ENCODE results near the gene NHP2. TPM values are rescaled to one million over a fixed set of nuclear protein-coding genes. Genes with fewer than 3 reads are reported as not detected.

NHP2 gene
- total RNA-seq, 4 donors from 2014 or later, result 288 to 408 (median 358) TPM

- H3K36me3 ChIP-seq, result peaks cover 55 to 100% (median 73%) of the 10 kb centered on the region in 3 donors
- no peaks in the 10 kb centered on the region for H3K27me3 ChIP-seq
- H3K27ac ChIP-seq, result peak overlapping the region; percentile 73 to 90 (median 82)
- H3K4me3 ChIP-seq, result no peak overlapping the region
- intact Hi-C loops (cut with DNase I), result no loop called here
- TF ChIP-seq POLR2A (IDR thresholded peaks at IDR 0.05) (no peak), CTCF (IDR thresholded peaks at IDR 0.05) (peak; percentile 66 to 85 (median 78))
- H3K4me1 ChIP-seq, result peaks cover 12 to 93% (median 16%) of the 10 kb centered on the region in 3 donors
- DNase-seq, result no peak
- H3K9me3 ChIP-seq, result no peaks in the 10 kb centered on the region
- 30 to 40% methylated on average over 6 to 10 of the region's 14 CpGs for WGBS, 2 donors
Measured at GRCh38 chr5:178145965-178146820, 7.5 kb downstream of the NHP2 start.

GRCh38 chr5:178143901-178144300 lies 9.8 kb downstream of the NHP2 start:
- peaks cover 44 to 99% (median 50%) of the 10 kb centered on the region in 3 donors for H3K36me3 ChIP-seq
- 51 to 69% methylated on average over 3 to 9 of the region's 10 CpGs for WGBS, 2 donors
- H3K4me3 ChIP-seq, result no peak overlapping the region
- H3K4me1 ChIP-seq, result peaks cover 12 to 70% (median 16%) of the 10 kb centered on the region in 3 donors
- DNase-seq, result no peak
- H3K27ac ChIP-seq, result peak overlapping the region; percentile 34 to 90 (median 80)
- H3K9me3 ChIP-seq, result no peaks in the 10 kb centered on the region
- TF ChIP-seq POLR2A (IDR thresholded peaks at IDR 0.05) (no peak), CTCF (IDR thresholded peaks at IDR 0.05) (no peak)
- H3K27me3 ChIP-seq, result no peaks in the 10 kb centered on the region
- intact Hi-C loops (cut with DNase I), result no loop called here

DNA sequence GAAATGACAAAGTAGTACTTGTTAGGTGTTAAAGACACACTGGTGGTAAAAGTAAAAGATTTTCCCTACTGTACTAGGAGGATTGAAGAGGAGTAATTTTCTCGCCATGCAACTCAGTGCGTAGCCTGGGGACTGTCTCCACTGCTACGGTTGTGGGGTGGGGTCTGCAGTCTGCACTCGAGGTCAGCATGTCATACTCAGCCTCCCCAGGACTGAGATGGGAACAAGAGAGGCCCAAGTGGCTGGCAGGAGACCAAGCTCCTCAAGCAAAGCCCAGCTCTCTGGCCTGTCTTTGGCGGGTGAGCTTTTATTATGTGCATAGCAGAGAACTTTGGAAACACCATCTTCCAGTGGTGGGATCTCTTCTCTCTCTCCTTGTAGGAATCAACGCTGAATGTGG lies 10.4 kb downstream of the NHP2 start:
- Histone ChIP-seq H3K27me3 (no peaks in the 10 kb centered on the region), H3K4me3 (no peak overlapping the region), H3K36me3 (peaks cover 38 to 99% (median 43%) of the 10 kb centered on the region in 3 donors), H3K27ac (peak overlapping the region in 2 of 4 donors; percentile 87 to 90), H3K9me3 (no peaks in the 10 kb centered on the region), H3K4me1 (peaks cover 12 to 64% (median 16%) of the 10 kb centered on the region in 3 donors)
- WGBS, 2 donors, result 70% methylated on average over 3 to 5 of the region's 6 CpGs
- intact Hi-C loops (cut with DNase I), result no loop called here
- TF ChIP-seq CTCF (IDR thresholded peaks at IDR 0.05) (no peak), POLR2A (IDR thresholded peaks at IDR 0.05) (no peak)
- DNase-seq, result no peak

DNA sequence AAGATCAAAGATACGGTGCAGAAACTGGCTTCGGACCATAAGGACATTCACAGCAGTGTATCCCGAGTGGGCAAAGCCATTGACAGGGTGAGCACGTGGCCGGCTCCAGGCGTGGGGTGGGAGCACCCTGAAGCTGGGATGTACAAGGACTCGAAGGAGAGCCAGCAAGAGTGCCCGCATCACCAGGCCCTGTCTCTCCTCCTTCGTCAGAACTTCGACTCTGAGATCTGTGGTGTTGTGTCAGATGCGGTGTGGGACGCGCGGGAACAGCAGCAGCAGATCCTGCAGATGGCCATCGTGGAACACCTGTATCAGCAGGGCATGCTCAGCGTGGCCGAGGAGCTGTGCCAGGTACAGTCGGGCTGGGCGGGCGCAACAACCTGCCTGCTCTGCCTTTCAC lies 11.0 kb downstream of the NHP2 start:
- H3K9me3 ChIP-seq, result no peaks in the 10 kb centered on the region
- TF ChIP-seq CTCF (IDR thresholded peaks at IDR 0.05), result no peak
- H3K27ac ChIP-seq, result peak overlapping the region in 2 of 4 donors; percentile 87 to 90
- H3K4me3 ChIP-seq, result no peak overlapping the region
- peaks cover 32 to 99% (median 37%) of the 10 kb centered on the region in 3 donors for H3K36me3 ChIP-seq
- DNase-seq, result no peak
- 86 to 88% methylated on average over 14 to 16 of the region's 20 CpGs for WGBS, 2 donors
- intact Hi-C loops (cut with DNase I), result no loop called here
- H3K4me1 ChIP-seq, result peaks cover 12 to 63% (median 16%) of the 10 kb centered on the region in 3 donors
- no peaks in the 10 kb centered on the region for H3K27me3 ChIP-seq

GRCh38 chr5:178141550-178141949 lies 12.1 kb downstream of the NHP2 start:
- no peak for DNase-seq
- H3K36me3 ChIP-seq, result peaks cover 22 to 99% (median 26%) of the 10 kb centered on the region in 3 donors
- intact Hi-C loops (cut with DNase I), result no loop called here
- H3K27ac ChIP-seq, result peak overlapping the region in 1 of 4 donors; percentile 87
- H3K4me1 ChIP-seq, result peaks cover 10 to 52% (median 12%) of the 10 kb centered on the region in 3 donors
- TF ChIP-seq POLR2A (IDR thresholded peaks at IDR 0.05), result no peak
- TF ChIP-seq CTCF (IDR thresholded peaks at IDR 0.05), result no peak
- no peak overlapping the region for H3K4me3 ChIP-seq
- H3K27me3 ChIP-seq, result no peaks in the 10 kb centered on the region
- WGBS, 2 donors, result 91 to 99% methylated on average over 4 of the region's 4 CpGs
- no peaks in the 10 kb centered on the region for H3K9me3 ChIP-seq

All from esophagus squamous epithelium (tissue), 5 donors.